Hematopoietic multipotent progenitor cell treated with erythropoietin and hydrocortisone succinate and interleukin-3 and kit ligand, for 6 days (in vitro differentiated cells): ENCODE results near the gene PLA2G4E.

ENCODE experiments used
- DNase-seq: peaks from one replicate; pipeline ENCODE4 v3.0.0-alpha.2; 2015

Gene PLA2G4E, protein sequence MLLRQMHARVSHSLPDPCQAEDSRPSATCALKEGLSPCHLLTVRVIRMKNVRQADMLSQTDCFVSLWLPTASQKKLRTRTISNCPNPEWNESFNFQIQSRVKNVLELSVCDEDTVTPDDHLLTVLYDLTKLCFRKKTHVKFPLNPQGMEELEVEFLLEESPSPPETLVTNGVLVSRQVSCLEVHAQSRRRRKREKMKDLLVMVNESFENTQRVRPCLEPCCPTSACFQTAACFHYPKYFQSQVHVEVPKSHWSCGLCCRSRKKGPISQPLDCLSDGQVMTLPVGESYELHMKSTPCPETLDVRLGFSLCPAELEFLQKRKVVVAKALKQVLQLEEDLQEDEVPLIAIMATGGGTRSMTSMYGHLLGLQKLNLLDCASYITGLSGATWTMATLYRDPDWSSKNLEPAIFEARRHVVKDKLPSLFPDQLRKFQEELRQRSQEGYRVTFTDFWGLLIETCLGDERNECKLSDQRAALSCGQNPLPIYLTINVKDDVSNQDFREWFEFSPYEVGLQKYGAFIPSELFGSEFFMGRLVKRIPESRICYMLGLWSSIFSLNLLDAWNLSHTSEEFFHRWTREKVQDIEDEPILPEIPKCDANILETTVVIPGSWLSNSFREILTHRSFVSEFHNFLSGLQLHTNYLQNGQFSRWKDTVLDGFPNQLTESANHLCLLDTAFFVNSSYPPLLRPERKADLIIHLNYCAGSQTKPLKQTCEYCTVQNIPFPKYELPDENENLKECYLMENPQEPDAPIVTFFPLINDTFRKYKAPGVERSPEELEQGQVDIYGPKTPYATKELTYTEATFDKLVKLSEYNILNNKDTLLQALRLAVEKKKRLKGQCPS

DNA sequence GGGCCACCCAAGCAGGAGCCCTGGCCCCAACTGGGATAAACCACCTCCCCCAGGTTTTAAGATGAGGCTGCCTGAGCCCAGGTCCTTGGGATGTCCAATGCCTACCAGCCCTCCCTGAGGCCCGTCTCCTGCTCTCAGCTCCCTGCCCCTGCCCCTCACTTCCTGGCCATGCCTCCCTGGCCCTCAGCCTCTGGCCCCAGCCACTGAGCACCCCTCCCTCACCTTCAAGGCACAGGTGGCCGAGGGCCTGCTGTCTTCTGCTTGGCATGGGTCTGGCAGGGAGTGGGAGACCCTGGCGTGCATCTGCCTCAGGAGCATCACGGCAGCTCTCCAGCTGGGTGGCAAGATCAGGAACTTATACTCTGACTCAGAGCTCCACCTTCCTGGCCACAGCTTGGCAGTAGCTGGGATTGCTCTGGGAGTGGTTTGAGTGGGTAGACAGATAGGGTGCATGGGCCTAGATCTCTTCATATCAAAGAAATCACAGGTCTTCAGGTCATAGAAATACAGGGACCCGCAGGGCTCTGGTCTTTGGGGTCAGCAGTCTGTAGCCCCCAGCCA lies at the start of gene PLA2G4E:
TSS of gene PLA2G4E (minus strand) at position 330 of the 561 bp plus-strand sequence. CDS start at position 318, 12 bp downstream.
- peak; percentile 20 for DNase-seq

DNA sequence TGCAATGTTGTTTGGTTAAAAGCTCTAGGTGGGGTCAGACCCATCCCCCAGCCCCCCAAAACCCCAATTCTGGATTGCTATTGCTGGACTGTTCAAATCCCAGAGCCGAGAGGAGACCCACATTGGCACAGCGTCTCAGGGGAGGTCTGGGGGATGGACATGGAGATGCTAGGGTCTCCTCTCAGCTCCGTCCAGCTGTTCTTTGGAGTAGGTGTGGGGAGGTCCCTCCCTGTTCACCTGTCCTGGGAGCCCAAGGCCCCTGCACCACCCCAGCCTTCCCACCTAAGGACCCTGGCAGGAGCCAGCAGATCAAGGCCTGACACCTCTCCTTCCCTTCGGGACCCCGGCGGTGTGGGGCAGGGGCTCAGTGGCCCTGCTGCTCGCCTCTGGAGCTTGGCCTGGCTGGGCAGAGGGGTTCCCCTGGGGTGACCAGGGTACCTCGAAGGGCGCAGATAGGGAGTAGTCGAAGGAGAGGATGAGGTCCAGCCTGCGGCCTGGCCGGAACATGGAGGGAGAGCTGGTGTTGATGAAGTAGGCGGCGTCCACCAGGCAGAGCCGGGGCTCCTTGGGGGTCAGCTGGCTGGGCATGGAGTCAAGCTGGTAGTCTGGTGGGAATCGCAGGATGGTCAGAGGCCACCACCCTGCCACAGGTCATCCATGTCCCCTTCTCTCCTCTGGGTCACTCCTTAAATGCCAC lies 49.6 kb upstream of the PLA2G4E start:
- DNase-seq: no peak

DNA sequence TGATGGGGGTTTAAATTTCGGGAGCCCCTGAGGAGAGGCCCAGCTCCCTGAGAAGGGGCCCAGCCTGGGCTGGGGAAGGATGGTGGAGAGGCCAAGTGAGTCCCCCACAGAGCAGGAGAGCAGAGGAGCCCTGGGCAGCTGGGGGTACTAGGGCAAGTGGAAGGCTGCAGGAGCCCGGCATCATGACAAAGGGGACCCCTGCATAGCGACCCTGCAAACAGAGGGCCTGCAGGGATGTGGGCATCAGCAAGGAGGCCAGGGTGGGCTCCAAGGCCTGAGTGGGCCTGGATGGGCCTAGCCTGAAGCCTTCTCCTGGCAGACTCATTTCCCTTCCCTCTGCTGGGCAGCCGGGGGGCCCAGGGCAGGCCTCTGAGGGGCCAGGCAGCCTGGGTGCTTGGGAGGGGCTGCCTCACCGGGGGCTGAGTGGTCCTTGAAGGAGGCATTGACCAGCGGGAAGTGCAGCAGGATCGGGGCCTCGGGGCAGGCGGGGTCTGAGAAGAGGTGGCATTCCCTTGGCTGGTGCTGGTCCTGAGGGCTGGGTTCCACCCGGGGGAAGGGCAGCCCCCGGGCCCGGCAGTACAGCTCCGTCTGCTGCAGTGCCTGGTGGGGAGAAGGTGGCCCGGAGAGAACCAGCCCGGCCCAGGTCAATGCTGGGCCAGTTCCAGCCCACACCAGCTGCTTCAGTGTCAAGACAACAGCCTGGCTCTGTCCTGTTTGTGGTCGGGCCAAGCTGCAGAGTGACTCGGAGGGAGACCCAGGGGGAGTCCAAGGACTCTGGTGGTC lies 48.8 kb upstream of the PLA2G4E start:
- no peak for DNase-seq

DNA sequence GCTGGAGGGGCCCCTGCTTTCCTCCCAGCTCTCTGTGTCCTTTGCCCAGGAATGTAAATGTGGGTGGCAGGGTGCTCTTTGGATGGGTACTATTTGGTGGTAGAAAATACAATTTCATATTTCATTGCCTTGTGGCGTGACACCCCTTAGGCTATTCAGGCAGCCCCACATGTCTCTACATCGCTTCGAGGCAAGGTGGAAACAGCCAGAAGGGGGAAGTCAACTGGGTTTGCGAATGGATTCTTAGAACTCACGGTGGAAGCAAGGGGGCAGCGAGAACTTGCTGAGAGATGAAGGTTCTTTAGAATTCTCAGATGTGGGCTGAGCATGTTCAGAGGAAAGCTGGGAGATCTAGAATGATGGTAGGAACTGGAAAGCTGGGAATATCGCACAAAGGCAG lies 48.2 kb upstream of the PLA2G4E start:
- DNase-seq: no peak

DNA sequence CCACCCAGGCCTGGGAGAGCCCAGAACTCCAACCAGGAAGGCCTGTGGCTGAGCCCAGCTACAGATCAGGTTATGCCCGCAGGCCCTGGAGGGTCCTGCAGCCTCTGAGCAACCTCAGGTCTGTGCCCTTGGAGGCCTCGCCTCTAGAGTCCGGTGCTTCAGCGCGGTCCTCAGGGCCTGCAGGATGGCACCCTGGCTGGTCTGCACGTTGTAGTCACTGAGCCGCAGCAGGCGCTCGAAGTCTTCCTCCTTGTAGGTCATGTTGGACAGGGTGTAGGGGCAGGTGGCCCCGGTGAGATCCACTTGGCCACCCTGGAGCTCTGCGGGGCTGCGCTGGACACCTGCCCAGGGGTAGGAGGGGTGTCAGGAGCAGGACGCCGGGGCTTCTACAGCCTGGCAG lies 47.8 kb upstream of the PLA2G4E start:
- DNase-seq: no peak

DNA sequence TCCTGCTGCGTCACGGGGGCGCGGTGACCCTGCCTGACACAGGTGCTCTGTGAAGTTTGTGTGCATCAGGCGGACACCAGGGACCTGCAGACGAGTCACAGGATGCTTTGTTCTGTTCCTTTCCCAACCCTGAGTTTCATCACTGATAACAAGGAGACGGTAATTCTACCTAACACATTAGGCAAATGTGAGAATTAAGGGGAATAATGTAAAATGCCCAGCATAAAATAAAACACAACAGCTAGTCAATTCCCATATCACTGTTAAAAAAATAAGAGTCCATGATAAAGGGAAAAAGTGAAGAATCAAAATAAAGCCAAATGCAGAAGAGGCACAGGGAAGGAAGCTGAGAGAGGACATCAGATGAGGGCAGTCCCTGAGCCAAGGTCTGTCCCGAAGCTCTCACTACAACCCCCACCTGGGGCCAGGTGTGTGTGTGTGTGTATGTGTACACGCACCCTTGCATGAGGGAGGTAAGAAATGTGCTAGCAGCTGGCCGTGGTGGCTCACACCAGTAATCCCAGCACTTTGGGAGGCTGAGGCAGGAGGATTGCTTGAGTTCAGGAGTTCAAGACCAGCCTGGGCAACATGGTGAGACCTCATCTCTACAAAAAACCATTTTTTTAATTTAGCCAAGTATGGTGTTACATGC lies 46.0 kb upstream of the PLA2G4E start:
- no peak for DNase-seq

DNA sequence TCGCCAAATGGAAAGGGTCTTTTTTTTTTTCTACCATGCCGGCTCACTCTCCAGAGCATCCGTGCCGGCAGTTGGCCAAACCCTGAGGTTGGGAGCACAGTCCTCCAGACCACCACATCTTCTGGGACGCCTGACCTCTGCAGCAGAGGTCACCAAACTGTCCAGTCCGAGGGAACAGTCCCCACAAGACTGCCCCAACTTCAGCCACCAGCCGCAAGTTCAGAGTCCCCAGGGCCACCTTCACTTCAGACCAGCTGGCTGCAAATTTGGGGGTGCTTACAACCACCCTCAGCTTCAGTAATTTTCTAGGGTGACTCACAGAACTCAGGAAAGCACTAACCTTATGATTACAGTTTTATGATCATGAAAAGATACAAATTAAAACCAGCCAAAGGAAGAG lies 44.6 kb upstream of the PLA2G4E start:
- no peak for DNase-seq

DNA sequence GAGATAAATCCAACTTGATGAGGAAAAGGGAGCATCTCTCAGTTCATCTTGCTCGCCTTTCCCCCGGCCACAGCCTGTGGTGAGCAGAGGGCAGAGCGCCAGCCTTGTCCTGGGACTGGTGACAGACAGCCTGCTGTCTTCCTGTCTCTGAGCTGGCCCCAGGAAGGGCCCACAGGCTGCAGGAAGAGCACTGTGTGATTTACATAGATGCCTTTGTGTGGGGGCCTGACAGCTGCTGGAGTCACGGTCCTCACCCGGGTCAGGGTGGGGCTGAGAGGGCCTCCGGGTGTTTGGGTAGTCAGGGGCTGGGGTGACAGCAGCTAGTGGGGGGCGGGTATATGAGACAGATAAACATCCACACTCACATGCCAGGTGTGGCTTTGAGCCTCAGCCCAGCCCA lies 44.2 kb upstream of the PLA2G4E start:
- peak; percentile 32 for DNase-seq

DNA sequence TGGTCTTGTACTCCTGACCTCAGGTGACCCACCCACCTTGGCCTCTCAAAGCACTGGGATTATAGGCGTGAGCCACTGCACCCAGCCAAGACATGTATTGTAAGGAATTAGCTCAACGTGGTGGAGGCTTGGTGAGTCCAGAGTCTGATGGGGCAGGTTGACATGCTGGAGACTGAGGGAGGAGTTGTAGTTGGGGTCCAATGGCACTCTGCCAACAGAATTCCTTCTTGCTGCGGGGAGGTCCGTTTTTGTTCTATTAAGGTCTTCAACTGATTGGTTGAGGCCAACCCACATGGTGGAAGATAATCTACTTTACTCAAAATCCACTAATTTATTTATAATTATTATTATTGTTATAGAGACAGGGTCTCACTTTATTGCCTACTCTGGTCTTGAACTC lies 43.4 kb upstream of the PLA2G4E start:
- no peak for DNase-seq

DNA sequence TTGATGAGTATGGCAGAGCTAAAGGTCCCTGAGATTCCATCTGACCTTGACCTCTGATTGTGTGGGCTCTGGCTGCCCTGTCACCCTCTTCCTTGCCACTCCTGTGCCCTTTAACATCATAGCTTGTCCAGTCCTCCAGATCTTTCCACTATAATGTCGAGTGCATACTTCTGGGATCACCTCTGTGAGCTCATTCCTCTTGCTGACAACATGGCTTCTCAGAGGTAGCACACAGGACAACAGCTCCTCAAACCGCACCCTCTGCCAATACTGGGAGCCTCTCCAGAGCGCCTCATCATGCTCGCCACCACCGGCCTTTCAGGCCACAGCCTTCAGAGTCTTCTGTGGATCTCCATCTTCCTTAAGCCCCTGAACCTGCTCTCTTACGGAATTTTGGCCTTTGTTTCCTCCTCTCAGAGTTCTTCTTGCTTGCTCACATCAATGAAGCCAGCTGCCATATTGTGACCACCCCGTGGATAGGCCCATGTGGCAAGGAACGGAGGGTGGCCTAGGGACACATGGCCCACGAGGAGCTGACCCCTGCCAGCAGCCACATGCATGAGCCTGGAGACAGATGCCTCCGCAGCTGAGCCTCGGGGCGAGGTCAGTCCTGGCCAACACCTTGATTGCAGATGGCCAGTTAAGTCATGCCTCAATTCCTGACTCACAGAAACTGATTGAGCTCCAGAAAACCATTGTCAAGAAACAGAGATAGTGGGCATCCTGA lies 42.4 kb upstream of the PLA2G4E start:
- DNase-seq: no peak

DNA sequence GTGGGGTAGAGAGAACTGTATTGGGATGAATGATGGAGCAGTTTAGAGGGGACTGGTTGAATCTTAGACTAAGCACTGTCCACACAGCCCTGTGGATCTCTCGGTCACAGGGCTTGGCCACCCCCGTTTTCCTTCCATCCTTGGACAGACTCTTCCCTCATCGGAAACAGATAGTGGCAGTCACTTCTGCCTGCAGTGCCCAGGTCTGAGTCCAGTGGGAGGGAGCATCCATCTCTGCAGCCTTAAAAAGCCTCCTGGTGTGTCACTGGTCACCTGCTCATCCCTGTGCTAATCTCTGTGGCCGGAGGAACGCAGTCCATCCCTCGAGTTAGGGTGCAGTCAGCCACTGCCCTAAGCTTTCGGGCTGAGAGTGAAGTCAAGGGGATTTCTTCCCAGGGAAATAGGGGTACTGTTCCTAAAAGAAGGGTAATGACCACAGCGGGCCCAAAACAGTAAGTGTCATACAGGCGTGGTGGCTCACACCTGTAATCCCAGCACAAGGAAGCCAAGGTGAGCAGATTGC lies 41.5 kb upstream of the PLA2G4E start:
- DNase-seq: no peak

DNA sequence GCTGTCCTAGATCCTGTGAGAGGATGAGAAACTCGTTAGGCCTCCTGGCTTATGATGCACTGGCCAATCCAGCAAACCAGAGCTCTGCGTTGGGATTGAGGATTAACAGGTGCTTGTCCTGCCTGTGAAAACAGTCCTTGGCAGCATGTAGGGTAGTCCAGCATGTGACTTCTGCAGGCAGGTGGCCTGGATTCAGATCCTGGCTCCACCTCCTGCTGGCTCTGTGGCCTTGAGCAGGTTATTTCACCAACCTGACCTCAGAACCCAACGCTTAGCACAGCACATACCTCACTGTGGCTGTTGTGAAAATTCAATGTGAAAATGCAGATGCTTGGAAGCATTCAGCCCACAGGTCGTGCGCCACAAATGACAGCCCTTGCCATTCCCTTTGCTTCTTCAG lies 40.0 kb upstream of the PLA2G4E start:
- no peak for DNase-seq

DNA sequence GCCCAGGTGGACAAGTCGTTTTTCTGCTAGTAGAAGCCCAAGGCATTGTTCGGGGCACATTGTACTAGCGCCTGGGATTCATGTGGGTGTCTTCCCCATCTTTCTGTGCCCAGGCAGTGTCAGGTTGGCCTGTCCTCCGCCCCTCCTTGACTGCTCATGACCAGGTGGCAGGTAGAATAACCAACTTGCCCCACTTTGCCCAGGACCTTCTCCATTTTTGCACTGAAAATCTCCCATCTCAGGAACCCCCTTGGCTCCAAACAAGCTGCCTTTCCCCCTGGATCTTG lies 39.6 kb upstream of the PLA2G4E start:
- DNase-seq: no peak

DNA sequence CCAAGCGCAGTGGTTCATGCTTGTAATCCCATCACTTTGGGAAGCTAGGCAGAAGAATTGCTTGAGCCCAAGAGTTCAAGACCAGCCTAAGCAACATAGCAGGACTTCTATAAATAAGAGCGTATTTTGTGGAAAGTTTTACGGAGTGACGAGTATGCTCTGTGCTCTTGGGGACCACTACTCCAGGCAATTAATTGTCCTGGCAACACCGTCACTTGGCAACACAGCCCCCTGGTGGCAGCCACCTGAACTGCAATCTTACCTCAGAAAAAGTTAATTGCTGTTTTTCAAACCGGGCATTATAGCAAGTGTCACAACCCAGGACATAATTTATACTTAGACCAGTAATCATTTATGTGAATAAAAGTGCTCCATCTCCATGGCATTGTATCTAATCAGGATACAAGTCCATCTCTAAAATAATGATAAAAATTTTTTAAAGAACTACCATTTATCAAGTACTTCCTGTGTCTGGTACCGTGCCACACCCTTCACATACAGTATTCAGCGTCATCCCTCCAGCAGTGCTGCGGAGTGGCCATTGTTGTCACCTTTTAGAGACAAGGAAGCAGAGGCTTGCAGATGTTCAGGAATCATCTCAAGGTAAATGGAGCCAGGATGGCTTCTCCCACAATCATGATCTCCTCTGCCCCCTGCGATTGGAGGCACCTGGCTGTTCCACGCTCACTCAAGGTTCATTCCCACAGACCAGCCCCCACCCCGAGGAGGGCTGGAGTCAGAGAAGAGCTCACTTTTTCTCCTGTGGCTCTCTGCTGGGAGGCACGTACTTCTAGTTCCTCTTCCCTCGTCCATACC lies 39.0 kb upstream of the PLA2G4E start:
- DNase-seq: peak; percentile 71

DNA sequence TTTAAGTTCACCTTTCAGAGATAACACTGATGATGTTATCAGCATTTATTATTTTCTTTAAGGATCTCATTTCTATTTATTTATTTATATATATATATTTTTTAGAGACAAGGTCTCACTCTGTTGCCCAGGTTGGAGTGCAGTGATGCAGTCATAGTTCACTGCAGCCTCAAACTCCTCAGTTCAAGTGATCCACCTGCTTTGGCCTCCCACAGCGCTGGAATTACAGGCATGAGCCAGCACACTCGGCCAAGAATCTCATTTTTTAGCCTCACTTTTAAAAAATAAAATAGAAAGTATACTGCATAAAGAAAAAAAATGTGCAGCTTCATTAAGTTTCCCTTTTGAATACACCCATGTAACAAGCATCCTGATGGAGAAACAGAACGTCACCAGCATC lies 37.9 kb upstream of the PLA2G4E start:
- DNase-seq: no peak

DNA sequence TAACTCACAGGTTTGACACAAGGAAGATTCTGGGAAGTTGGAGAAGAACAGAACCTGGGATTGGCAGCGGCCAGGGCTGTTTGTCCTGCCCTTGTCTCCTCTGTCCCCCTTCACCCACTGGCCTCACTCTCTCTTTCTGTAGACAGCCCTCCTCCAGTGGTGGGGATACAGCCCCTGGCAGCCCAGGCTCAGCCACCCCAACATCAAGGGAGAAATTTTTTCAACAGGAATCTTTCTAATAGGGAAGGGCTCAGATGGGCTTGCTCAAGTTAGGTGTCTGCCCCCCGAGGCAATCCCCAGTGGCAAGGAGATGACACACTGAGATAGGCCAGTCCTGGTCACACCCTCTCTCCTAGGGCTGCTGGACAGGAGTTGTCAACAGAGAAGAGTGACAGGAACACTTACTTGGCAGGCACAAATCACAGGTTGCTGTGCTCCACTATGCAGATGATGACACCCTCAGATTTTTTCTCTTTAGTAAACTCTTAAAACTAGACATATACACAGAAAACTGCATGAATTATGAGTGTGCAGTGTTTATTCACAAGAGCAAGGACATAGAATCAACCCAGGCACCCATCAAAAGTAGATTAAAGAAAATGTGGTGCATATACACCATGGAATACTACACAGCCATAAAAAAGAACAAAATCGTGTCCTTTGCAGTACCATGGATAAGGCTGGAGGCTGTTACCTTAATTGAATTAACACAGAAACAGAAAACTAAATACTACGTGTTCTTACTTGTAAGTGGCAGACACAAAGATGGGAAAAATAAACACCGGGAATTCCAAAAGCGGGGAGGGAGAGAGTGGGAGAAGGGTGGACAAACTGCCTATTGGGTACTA lies 37.2 kb upstream of the PLA2G4E start:
- no peak for DNase-seq

DNA sequence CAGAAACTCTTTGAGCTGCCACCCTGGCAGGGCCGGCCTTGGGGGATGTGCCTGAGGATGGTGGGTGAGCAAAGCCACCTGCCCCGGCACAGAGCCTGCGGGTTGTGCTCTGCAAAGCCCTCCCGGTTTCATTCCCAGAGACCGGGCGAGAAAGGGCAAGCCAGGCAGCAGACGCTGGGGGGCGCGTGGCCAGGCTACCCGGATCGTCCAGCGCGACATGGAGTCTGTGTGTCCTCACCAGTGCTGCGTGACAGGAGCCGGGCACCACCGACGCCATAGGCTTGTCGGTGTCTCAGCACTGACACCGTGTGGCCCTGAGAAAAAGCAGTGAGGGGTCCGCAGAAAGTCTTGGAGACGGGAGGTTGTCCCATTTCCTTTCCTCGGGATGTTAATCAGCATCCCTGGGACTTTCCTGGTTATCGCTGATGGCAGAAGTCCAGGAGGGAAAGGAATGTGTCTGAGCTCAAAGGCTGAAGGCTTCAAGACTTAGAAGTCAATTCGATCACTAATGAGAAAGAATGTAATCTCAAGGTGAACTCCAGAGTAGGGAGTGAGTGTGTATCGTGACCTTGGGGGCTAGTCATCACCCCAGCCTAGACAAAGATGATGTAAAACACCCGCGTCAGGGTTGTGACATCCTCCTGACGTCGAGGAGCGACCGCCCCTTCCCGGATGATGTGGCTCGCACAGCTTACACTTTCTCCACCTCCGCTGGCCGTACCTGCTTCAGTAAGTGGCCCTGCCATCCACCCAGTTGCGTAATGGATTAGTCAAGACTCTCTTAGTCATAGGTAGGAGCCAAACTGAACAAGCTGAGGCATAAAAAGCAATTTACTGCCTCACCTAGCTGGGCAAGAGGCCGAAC lies 36.3 kb upstream of the PLA2G4E start:
- DNase-seq: peak; percentile 84

DNA sequence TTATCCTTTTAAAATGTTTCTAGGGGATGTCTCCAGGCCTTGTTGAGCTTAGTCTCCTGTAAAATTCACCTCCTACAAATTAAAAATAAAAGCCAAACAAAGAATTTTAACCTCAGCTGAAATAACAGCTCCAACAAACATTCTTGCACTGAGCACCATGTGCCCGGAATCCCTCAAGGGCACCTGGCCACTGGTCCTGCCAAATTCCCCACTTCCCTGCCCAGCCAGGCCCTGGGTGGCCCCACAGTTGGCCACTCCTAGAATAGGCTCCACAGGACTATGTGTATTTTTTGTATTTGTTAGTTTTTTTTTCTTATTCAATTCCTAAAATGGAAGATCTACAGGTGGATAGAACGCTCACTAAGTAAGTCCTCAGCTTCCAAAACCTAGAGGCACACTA lies 33.1 kb upstream of the PLA2G4E start:
- no peak for DNase-seq
